NCI-H2171 (cell line): ENCODE results near the gene GOLGA8R.
"Not testable (repeated sequence)": the region's sequence is repeated elsewhere in the genome, so short reads cannot be mapped to it uniquely, and the experiment has no call there.

Experiments
- DNase-seq: peaks from one replicate; lab custom pipeline; 2025; lab: John Stamatoyannopoulos, UW

Gene GOLGA8R, protein sequence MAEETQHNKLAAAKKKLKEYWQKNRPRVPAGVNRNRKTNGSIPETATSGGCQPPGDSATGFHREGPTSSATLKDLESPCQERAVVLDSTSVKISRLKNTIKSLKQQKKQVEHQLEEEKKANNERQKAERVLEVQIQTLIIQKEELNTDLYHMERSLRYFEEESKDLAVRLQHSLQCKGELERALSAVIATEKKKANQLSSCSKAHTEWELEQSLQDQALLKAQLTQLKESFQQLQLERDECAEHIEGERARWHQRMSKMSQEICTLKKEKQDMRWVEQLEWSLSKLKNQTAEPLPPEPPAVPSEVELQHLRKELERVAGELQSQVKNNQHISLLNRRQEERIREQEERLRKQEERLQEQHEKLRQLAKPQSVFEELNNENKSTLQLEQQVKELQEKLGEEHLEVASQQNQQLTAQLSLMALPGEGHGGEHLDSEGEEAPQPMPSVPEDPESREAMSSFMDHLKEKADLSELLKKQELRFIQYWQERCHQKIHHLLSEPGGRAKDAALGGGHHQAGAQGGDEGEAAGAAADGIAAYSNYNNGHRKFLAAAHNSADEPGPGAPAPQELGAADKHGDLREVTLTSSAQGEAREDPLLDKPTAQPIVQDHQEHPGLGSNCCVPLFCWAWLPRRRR

DNA sequence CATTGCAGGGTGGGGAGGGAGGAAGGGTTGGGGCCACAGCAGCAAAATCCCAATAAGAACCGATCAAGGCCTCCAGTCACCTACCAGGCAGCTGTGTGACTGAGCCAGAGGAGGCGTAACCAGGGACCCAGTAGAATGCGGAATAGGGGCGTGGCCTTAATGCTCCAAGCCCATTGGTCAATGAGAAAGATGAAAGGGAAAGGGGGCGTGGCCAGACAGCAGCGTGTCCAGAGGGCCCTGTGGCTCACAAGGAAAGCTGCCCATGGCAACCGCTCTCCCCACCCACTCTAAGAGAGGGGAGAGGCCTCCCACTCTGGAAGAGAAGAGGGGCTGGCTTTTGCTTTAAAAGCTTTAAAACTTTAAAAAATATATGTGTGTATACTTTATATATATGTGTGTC lies at the start of gene GOLGA8R:
Gene GOLGA8R, minus strand, starts transcription at position 101 of the 400 bp plus-strand sequence. Its CDS starts 98 bp downstream, at position 3.
- not testable (repeated sequence) for DNase-seq

DNA sequence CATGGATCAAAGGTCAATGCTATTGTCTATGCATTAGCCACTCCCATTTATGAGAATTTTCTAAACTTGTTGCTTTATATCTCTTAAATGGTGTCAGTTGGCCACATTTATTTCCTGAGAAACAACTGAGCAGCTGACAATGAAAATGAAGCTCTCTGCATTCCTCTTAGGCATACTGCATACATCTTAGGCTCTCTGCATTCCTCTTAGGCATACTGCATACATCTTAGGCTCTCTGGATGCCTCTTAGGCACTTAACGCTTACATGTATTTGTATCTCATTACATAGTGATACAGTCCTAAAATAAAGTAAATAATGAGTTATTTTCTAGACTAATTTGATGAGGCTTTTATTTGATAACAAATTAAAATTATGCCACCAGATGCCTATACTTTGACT lies 49.8 kb upstream of the GOLGA8R start:
- DNase-seq: not testable (repeated sequence)

DNA sequence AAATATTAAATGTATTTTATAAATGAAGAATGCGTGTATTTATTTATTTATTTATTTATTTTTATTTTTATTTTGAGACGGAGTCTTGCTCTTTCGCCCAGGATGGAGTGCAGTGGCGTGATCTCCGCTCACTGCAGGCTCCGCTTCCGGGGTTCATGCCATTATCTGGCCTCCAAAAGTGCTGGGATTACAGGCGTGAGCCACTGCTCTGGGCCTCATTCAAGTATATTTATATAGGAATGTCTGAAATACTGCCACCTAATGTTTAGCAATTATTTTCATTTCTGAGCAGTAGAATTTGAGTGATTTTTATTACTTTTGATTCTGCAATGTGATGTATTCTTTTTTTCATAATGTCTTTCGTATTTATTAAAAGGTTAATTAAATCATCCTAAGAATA lies 48.1 kb upstream of the GOLGA8R start:
- not testable (repeated sequence) for DNase-seq

DNA sequence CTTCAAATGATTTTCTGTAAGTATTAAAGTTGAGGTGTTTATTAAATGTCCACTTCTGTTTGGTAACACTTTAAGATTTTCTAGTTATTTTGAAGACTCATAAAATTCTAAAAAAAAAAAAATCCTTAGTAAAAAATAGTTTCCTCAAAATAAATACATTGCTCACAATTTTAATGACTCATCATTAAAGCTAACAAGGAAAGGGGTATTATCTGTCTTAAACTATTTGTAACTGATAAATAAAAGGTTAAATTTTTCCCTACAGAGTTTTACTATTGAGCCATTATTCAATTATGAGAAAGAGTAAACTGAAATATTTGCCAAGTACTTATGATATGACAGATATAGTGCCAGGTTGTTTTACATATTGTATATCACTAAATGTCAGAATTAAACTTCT lies 38.6 kb upstream of the GOLGA8R start:
- DNase-seq: not testable (repeated sequence)

DNA sequence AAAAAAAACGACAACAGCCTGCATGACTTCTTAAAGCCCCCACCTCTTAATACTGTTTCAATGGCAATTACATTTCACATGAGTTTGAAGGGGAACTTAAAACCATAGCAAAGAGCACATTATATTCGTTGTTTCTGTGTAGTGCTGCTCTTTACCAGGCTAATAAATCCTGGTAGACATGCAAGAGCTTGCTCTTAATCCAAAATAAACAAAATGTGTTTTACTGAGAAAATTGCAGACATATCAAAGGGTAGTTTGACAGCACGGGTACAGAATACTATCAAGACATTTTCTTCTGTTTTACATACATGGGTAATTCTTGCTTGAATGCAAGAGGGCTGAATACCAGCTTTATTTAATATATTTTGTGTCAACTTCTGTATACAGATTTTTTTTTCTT lies 24.3 kb upstream of the GOLGA8R start:
- DNase-seq: not testable (repeated sequence)

DNA sequence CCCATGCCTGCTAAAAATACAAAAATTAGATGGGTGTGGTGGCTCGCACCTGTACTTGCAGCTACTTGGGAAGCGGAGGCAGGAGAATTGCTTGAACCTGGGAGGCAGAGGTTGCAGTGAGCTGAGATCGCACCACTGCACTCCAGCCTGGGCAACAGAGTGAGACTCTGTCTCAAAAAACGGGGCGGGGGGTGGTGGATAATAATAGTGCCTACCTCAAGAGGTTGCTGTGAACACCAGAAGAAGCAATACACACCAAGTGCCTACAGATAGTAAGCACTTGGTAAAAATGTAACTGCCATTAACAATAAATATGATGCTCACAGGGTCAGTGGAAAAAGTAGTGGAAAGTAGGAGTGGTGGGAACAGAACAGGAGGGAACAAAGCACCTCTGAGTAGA lies 21.8 kb upstream of the GOLGA8R start:
- DNase-seq: not testable (repeated sequence)

DNA sequence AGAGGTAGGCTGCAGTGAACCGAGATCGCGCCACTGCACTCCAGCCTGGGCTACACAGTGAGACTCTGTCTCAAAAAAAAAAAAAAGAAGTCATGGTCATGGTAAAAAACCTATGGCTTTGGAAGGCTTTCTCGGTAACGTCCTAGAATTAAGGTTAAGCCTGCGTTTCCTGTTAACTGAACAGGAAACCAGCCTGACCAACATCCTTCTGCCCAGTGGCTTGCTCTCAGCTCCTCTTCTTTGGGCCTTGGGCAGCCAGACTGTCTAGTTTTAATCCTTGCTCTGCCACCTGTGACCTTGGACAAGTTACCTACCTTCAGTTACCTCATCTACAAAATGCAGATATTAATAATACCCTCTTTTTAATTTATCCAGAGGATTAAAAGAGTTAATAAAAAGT lies 6.7 kb upstream of the GOLGA8R start:
- not testable (repeated sequence) for DNase-seq

DNA sequence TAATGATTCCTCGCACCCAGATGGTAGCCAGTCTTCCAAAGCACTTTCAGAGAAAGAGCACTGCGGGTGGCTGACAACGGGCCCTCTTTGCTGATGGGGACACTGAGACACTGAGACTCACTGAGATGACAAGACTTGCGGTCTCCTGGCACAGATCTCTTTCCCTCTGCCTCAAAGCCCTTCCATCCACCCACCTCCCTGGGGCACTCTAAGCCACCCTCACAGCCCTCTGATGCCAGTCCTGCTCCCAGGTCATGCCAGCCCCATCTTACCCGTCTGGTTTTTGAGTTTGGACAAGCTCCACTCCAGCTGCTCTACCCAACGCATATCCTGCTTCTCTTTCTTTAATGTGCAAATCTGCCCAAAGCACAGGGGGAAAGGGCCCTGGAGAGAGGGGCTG lies 6.4 kb downstream of the GOLGA8R start:
- not testable (repeated sequence) for DNase-seq

DNA sequence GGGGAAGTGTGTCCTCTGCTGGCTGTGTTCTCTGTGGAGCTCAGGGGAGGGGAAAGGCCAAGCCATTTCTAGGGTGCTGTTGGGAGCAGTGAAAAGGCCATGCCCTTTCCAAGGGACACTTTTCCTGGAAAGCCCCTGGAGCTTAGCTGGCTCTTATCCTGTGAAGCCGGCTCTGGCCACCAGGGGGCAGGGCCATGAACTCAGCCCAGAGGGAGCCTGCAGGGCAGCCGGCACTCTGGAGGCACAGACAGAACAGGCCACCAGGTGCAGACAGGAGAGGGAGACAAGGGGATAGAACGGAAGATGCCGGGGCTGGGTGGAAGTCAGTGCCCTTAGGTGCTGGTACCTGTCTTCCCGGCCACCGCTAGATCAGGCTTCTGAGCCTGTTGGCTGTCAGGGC lies 15.1 kb downstream of the GOLGA8R start:
- DNase-seq: not testable (repeated sequence)

DNA sequence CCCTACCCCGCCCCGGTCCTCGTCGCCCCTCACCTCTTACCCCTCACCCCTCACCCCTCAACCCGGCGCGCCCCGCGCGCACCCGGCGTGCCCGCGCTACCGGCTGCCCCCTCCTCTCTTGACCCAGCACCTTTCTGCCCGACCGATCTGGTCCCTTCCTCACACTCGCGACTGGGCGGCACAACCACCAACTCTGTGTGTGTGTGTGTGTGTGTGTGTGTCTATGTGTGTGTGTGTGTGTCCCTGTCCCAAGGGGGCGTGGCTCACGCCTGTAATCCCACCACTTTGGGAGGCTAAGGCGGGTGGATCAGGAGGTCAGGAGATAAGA lies 20.4 kb downstream of the GOLGA8R start:
- DNase-seq: not testable (repeated sequence)

DNA sequence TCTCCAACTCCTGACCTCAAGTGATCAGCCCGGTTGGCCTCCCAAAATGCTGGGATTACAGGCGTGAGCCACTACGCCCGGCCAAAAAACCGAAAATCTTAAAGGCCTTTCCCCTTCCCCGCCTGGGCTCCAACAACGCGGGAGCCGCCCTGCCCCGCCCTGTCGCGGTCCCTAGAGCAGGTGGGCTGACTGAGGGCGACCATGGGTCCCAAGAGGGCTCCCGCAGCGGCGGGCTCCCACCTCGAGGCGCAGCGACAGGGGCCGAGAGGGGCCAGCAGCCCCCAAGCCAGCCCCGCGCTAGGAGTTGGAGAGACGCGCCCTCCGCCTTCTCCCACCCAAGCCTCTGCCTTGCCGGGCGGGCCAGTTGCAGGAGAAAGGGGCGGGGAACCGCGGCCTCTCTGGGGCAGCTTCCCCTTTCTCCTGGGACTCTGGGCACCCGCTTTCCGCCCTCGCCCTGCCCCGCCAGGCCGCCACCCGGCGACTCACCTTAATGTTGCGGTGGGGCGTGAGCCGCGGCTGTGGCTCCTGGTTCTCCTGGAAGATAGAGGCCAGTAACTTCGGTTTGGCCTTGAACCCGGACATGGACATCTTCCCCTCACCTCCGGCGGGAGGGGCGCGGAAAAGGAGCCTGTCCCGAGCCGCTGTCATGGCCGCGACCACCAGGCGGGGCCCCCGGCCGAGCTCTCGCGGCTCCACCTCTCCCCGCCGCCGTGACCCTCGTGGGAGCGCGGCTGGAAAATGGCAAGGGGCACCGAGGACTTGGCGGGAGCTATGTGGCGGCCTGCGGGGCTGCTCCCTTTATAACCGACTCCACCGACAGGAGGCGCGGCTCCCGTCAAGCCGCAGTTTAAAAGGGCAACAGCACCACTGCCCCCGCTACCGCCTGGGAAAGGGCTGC lies 21.0 kb downstream of the GOLGA8R start, which contains the start of gene CHRFAM7A:
Gene CHRFAM7A, minus strand, starts transcription at position 775 of the 898 bp plus-strand sequence. CDS start 10,189 bp downstream, outside the sequence.
- DNase-seq: not testable (repeated sequence)

DNA sequence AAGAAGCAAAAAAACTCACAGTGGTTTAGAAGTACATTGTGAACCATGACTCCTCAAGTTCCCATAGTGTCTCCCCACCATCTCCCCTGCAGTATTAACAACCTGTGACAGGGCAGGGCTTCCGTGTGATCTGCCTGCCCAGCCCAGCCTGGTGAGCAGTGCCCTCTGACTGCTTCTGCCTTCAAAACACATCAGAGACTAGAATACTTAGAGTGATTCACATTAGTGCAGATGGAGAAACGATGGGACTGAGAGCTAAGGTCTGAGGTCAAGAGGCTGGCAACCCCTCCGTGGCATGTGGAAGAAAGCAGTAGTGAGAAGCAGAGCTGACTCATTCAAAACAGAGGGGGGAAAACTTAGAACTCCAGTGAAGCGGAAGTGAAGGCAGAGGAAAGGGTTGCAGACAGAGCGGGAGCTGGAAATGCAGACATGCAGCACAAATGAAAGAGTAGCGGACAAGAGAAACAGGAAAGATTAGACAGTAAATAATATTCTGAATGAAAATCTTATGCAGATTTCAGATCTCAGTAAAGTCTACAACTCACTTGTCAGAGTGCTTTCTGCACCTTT lies 27.7 kb downstream of the GOLGA8R start:
- not testable (repeated sequence) for DNase-seq

DNA sequence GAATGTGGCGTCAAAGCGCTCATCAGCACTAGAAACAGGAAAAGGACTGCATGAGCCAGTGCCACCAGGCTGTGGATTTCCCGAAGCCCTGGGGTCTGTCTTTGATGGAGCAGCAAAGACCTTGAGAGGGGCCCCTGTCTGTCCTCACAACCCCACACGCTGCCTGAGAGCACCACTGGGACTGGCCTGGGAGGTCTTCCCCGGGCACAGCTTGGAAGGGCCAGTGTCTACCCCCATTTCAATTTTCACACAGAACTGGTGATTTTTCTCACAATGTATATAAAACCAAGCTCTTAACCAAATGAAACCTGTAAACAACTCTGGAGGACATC lies 37.0 kb downstream of the GOLGA8R start:
- not testable (repeated sequence) for DNase-seq

DNA sequence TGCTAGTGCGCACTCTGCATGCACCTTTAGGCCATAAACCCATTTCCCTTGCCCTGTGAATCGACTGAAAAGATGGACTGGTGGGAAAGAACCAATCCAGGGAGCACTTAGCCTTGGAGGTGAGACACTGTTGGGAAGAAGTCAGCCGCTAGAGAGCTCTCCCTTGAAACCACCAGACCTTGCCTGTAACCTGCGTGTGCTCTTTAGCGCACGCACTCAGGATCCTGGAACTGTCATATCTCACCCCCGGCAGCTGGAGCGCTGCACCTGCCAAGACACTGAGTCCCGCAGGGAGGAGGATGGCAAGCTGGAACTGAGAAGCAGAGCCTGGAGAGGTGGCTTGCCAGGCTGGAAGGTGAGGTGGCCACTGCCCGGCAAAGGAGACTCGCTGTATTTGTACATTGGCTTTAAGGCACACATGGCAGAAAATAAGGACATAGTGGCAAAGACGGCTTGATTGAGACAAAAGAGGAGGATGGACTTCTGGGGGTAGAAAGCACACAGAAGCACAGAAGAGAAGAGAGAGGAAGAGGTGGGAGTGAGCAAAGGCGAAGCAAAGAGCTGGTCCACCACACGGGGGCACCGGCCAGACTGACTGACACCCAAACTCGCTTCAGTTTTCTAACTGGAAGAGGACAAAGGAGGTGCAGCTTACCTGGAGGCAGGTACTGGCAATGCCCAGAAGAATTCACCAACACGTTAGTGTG lies 37.5 kb downstream of the GOLGA8R start:
- DNase-seq: not testable (repeated sequence)

DNA sequence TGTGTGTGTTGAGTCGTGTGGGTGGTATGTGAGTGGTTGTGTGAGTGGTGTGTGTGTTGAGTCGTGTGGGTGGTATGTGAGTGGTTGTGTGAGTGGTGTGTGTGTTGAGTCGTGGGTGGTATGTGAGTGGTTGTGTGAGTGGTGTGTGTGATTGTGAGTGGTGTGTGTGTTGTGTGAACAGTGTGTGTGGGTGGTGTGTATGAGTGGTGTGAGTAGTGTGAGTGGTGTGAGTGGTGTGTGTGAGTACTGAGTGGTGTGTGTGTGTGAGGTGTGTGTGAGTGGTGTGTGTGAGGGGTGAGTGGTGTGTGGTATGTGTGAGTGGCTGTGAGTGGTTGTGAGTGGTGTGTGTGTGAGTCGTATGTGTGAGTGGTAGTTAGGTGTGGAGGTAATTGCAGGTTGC lies 38.2 kb downstream of the GOLGA8R start:
- not testable (repeated sequence) for DNase-seq

DNA sequence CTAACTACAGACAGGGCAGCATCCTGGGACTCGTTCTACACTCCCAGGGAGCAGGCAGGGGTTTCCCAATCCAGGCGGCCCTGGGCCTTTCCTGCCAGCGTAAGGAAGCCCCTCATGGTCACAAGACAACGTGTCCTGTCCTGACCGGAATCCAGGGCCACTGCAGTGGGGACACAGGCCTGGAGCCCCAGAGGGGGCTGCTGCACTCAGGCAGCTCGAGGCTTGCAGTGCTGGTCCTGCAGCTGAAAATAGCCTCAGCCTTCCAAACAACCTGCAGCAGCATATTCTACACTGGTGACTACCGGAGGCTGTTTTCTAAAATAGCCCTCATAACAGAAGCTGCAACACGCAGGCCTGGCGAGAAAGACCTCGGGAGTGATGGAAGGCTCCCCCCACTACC lies 39.2 kb downstream of the GOLGA8R start:
- not testable (repeated sequence) for DNase-seq

DNA sequence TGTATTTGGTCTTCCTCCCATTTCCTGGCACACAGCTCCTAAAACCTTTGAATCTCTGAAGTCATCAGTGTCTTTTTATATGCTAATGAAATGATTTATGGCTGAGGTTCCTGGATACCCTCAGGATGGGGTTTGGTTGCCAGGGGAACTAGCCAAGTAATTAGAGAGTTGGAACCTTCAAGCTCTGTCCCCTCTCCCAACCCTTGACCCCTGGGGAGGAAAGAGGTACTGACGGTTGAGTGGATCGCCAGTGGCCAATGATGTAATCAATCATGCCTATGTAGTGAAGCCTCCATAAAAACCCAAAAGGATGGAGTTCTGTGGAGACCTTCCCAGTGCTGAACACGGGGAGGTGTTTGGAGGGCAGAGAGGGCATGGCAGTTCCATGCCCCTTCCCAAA lies 45.8 kb downstream of the GOLGA8R start:
- DNase-seq: not testable (repeated sequence)

DNA sequence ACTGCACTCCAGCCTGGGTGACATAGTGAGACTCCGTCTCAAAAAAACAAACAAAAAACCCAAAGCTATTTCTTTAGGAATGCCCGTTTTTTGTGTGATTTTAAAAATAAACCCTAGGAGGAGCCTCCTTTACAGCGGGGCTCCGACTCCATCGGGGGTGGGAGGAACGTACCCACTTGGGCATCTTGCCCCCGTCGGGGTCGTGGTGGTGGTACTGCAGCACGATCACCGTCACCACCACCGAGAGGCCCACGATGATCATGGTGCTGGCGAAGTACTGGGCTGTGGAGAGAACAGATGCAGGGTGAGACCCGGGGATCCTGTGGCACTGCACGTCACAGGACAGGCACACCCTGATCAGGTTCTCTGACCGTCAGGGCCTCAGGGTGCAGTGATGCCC lies 46.8 kb downstream of the GOLGA8R start:
- DNase-seq: not testable (repeated sequence)

DNA sequence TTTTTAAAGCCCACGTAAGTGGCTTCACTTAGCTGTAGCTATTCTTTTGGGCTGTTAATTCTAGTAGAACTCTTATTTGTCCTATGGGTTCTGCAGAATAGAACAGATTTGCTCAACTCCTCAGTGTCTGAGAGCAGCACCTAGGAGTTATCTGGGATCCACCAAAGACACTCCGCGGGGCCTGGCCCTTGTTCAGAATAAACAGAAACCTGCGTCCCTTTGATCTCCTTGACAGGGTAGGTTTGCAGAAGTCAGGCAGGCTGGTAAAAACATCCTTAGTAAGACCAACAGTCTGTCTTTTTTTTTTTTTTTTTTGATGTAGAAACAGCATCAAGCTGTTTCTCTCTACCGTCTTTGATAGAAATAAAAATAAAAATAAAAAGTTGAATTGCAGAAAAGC lies 52.7 kb downstream of the GOLGA8R start:
- not testable (repeated sequence) for DNase-seq

DNA sequence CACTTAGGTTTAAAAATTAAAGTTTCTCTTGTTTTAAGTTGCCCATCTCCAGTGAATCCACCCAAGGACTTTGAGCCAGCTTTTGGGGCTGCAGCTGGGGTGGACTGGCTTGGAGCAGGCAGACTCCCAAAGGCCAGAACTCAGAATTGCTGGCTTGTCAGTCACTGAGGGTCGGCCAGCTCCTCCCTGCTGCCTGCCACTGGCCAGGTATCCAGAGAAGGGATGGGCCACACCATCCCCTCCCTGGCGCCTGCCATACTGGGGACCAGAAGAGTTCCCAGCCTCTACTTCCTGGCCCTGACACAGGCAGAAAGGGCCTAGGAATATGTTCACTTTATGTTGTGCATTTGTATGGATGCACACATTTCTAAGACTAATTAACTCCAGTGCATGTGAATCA lies 53.1 kb downstream of the GOLGA8R start:
- DNase-seq: not testable (repeated sequence)

DNA sequence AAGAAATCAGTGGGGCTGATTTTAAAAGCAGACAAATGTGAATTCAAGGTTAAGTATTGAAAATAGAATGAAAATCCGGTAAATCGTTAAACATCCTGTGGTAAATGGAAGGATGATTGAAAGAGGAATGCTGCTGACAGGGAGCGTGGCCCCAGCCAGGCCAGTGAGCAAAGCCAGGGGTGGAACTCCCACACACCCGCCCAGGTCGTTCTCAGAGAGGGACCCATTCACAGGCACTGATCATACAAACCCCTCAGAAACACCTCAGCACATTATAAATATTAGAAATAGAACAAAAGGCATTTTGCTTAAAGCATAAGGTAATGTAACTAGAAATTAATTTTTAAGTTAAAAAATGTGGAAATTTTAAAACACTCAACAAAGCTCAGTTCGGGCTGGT lies 59.0 kb downstream of the GOLGA8R start:
- DNase-seq: not testable (repeated sequence)
